Keratinocyte (primary cell): ENCODE data around the gene POMZP3. TPM values are rescaled to one million over a fixed set of nuclear protein-coding genes. Genes with fewer than 3 reads are reported as not detected.
A peak's percentile ranks its signal among the peaks of the same experiment; 100 is the strongest.
"Not testable (repeated sequence)": the region's sequence is repeated elsewhere in the genome, so short reads cannot be mapped to it uniquely, and the experiment has no call there.

ENCODE experiments used
- DNase-seq: peaks from one replicate; pipeline ENCODE4 v3.0.0-alpha.2; 2011; ENCODE audit warnings: low read depth, missing footprints, low spot score
- FAIRE-seq: peaks from 2 replicates; lab custom pipeline; 2011; peaks lifted over from hg19 to GRCh38; lab: Jason Lieb, UNC
- H2AFZ ChIP-seq: 2 replicates; pipeline ENCODE4 v1.6.0; 2012; ENCODE audit warnings: low read length, control low read depth, inconsistent platforms; ENCODE audit not compliant: control insufficient read depth
- H3K27ac ChIP-seq: 2 replicates; pipeline ENCODE4 v1.5.1; 2011; ENCODE audit warnings: low read length; ENCODE audit not compliant: control insufficient read depth, insufficient read depth
- H3K27me3 ChIP-seq: 3 replicates; pipeline ENCODE4 v1.6.0; 2011; ENCODE audit warnings: low read length; ENCODE audit not compliant: control insufficient read depth, insufficient read depth; ENCODE audit errors: extremely low read depth
- H3K36me3 ChIP-seq, 2 experiments: 2 replicates in 1 of 2; 3 replicates in 1 of 2; pipeline ENCODE4 v1.5.1; 2011; ENCODE audit warnings: low read length in 2 of 2, mild to moderate bottlenecking in 1 of 2; ENCODE audit not compliant: control insufficient read depth in 2 of 2, insufficient read depth in 2 of 2; ENCODE audit errors: extremely low read depth in 1 of 2
- H3K4me1 ChIP-seq: 3 replicates; pipeline ENCODE4 v1.5.1; 2011; ENCODE audit warnings: low read length; ENCODE audit not compliant: control insufficient read depth, insufficient read depth; ENCODE audit errors: extremely low read depth
- H3K4me2 ChIP-seq: 3 replicates; pipeline ENCODE4 v1.6.0; 2011; ENCODE audit warnings: low read depth, low read length; ENCODE audit not compliant: control insufficient read depth, insufficient read depth; ENCODE audit errors: extremely low read depth
- H3K4me3 ChIP-seq, 3 experiments: fragments of 200-600 bp in 1 of 3; sonication (generic) in 1 of 3; 2 replicates in 2 of 3; 3 replicates in 1 of 3; pipeline ENCODE4 v1.5.1; 2011 to 2016; ENCODE audit warnings: low read length in 3 of 3, mild to moderate bottlenecking in 3 of 3, control low read depth in 2 of 3, inconsistent platforms in 1 of 3, low read depth in 1 of 3, mixed read lengths in 1 of 3, mixed run types in 1 of 3, moderate library complexity in 1 of 3; ENCODE audit not compliant: control insufficient read depth in 2 of 3, insufficient read depth in 2 of 3; ENCODE audit errors: extremely low read depth in 1 of 3
- H3K79me2 ChIP-seq: 2 replicates; pipeline ENCODE4 v1.6.0; 2012; ENCODE audit warnings: low read length; ENCODE audit not compliant: control insufficient read depth, insufficient read depth
- H3K9ac ChIP-seq: 3 replicates; pipeline ENCODE4 v1.6.0; 2011; ENCODE audit warnings: low read length; ENCODE audit not compliant: control insufficient read depth, insufficient read depth; ENCODE audit errors: extremely low read depth
- H3K9me1 ChIP-seq: 3 replicates; pipeline ENCODE4 v1.6.0; 2011; ENCODE audit warnings: low read length; ENCODE audit not compliant: control insufficient read depth, insufficient read depth; ENCODE audit errors: extremely low read depth
- H3K9me3 ChIP-seq: 2 replicates; pipeline ENCODE4 v1.5.1; 2012; ENCODE audit warnings: low read depth, low read length; ENCODE audit not compliant: control insufficient read depth
- H4K20me1 ChIP-seq: 3 replicates; pipeline ENCODE4 v1.6.0; 2011; ENCODE audit warnings: low read length; ENCODE audit not compliant: control insufficient read depth, insufficient read depth; ENCODE audit errors: extremely low read depth
- dilution Hi-C: fragments of 300-500 bp; cut with MboI; formaldehyde crosslinking; loops from one replicate; pipeline ENCODE4 v1.7.0; 2020; ENCODE audit warnings: low sequenced_read_pairs; ENCODE audit not compliant: extremely low pct_ligation_motif_present
- polyA plus RNA-seq, 5 experiments: library from polyadenylated mRNA; depleted of rRNA in 3 of 5; stranded (reverse) in 3 of 5; stranded (forward) in 1 of 5; unstranded in 1 of 5; fragments of >200 nt; gene quantifications; 1 replicate in 1 of 5; 2 replicates in 3 of 5; 3 replicates in 1 of 5; pipeline versions ENCODE4 v1.2.1 to v1.2.3, GENCODE V29; 2011 to 2012; ENCODE audit warnings: missing spikeins in 2 of 5, low read depth in 1 of 5, low replicate concordance in 1 of 5

POMZP3 gene
- polyA plus RNA-seq, 1 donor (not counting 4 experiments of a cell fraction or from before 2014, with no cell fraction given), result 9.1 TPM

GRCh38 chr7:76565001-76565400 is 62.1 kb downstream of the POMZP3 start:
- H3K9me1 ChIP-seq, dilution Hi-C loops, H3K9me3 ChIP-seq, H4K20me1 ChIP-seq, DNase-seq, H3K4me3 ChIP-seq, H3K4me2 ChIP-seq, H3K27ac ChIP-seq, H3K9ac ChIP-seq, H3K36me3 ChIP-seq, H3K27me3 ChIP-seq, FAIRE-seq, H3K4me1 ChIP-seq, H2AFZ ChIP-seq: not testable (repeated sequence)
- peaks cover 52% of the 10 kb centered on the region for H3K79me2 ChIP-seq

GRCh38 chr7:76561342-76561741 is 65.7 kb downstream of the POMZP3 start:
- H3K36me3 ChIP-seq, H4K20me1 ChIP-seq, H3K9ac ChIP-seq, dilution Hi-C loops, H3K27me3 ChIP-seq, H3K9me1 ChIP-seq, H3K4me3 ChIP-seq, H3K4me2 ChIP-seq, H3K27ac ChIP-seq, H3K9me3 ChIP-seq, DNase-seq, FAIRE-seq, H2AFZ ChIP-seq: not testable (repeated sequence)
- Histone ChIP-seq H3K79me2 (peaks cover 58% of the 10 kb centered on the region), H3K4me1 (peaks cover 12% of the 10 kb centered on the region)

DNA sequence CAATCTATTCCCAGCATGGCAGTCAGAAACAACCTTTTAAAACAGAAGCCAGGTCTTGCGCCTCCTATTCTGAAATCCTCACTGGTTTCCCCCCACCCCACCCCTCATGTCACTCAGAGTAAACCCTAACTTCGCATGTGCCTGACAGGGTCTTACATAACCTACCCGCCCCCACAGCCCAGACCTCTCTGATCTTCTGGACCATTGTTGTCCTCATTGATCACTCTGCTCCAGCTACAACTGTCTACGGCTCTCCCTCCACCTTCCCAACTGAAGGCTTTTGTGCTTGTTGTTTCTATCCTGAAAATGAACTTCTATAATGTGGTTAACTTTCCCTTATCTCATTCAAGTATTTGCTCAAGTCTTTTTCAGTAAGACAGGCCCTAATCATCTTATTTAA is 66.9 kb downstream of the POMZP3 start:
- peaks cover 12% of the 10 kb centered on the region for H3K4me1 ChIP-seq
- peak overlapping the region; percentile 69 for H3K4me2 ChIP-seq
- H3K4me3 ChIP-seq, H3K36me3 ChIP-seq, FAIRE-seq, H3K9me3 ChIP-seq, DNase-seq, dilution Hi-C loops, H3K27me3 ChIP-seq, H4K20me1 ChIP-seq, H2AFZ ChIP-seq, H3K9ac ChIP-seq, H3K9me1 ChIP-seq, H3K27ac ChIP-seq: not testable (repeated sequence)
- peaks cover 60% of the 10 kb centered on the region for H3K79me2 ChIP-seq

Other genes starting within 250 kb of the POMZP3 start
- 0.98 to 1.6 TPM (median 1.1 TPM) in 3 replicates for gene SSC4D, start 217.6 kb downstream of the POMZP3 start, polyA plus RNA-seq
- 6.9 to 13.6 TPM (median 7.7 TPM) in 3 replicates for gene ZP3, start 202.3 kb downstream of the POMZP3 start, polyA plus RNA-seq
- gene DTX2, start 165.6 kb downstream of the POMZP3 start, polyA plus RNA-seq, result 15.1 to 25.6 TPM (median 22.4 TPM) in 3 replicates
- gene UPK3B, start 116.7 kb downstream of the POMZP3 start, polyA plus RNA-seq, result 2.6 to 11.9 TPM (median 7.5 TPM) in 3 replicates
- not detected in 3 replicates for gene SPDYE16, start 84.0 kb downstream of the POMZP3 start, polyA plus RNA-seq